ENCODE results near the gene SLC35B1. TPM values are rescaled to one million over a fixed set of nuclear protein-coding genes. Genes with fewer than 3 reads are reported as not detected.

The SLC35B1 gene
- total and polyA plus RNA-seq, 2 experiments from 2014 or later = 98.1 to 99.8 TPM

DNA sequence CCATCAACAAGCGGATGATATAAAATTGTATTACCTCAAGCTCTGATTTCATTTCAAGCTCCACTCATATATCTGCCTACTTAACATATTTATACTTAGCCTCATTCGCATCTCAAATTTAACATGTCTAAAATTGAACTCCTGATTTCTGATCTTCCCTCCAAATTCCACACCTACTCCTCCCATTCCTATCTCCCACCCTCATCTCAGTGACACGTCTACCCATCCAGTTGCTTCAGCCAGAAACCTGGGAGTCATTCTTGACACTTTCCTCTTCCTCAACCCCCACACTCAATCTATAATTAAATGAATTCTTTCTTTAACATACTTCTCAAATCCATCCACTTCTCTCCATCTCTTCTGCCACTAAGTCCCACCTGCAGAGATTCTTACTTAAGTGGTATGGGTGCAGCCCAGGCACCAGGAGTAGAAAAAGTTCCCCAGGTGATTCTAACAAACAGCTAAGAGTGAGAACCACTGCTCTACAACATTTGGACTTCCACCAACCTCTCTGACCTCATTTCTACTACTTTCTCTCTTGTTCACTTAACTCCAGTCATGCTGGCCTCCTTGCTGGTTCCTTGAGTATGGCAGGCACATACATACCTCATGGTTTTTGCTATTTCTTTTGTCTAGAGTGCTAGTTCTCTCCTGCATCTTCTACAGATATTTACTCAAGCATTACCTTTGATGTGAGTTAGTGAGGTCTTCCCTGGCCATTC, 47.9 kb downstream of the SLC35B1 start:
- no peak overlapping the region for H3K4me3 ChIP-seq
- H4K20me1 ChIP-seq (ENCODE audit: insufficient read depth, poor library complexity, severe bottlenecking) = peaks cover 34% of the 10 kb centered on the region
- H3K27me3 ChIP-seq = no peaks in the 10 kb centered on the region
- 98% methylated on average over 3 of the region's 3 CpGs for WGBS (ENCODE audit: low lambda C conversion rate, missing lambda C conversion rate)
- no peak overlapping the region for H3K27ac ChIP-seq
- no peaks in the 10 kb centered on the region for H3K9me3 ChIP-seq (ENCODE audit: low read depth)
- H3K9me2 ChIP-seq (replicated peaks; ENCODE audit: insufficient read depth) = no peaks in the 10 kb centered on the region
- DNase-seq (ENCODE audit: low spot score) = no peak
- H3K4me2 ChIP-seq = no peak overlapping the region
- no peaks in the 10 kb centered on the region for H3K4me1 ChIP-seq (ENCODE audit: insufficient read depth)
- no peak overlapping the region for H2AFZ ChIP-seq
- no peaks in the 10 kb centered on the region for H3K36me3 ChIP-seq (replicated peaks; ENCODE audit: insufficient read depth, low read depth)
- peaks cover 100% of the 10 kb centered on the region for H3K79me2 ChIP-seq
- TF ChIP-seq EZH2phosphoT487 (IDR thresholded peaks at IDR 0.05; ENCODE audit: low read depth, severe bottlenecking, unreplicated experiment) (no peak), EZH2 (IDR thresholded peaks at IDR 0.05; ENCODE audit: borderline replicate concordance) (no peak)
- TF ChIP-seq, protein P1, sequence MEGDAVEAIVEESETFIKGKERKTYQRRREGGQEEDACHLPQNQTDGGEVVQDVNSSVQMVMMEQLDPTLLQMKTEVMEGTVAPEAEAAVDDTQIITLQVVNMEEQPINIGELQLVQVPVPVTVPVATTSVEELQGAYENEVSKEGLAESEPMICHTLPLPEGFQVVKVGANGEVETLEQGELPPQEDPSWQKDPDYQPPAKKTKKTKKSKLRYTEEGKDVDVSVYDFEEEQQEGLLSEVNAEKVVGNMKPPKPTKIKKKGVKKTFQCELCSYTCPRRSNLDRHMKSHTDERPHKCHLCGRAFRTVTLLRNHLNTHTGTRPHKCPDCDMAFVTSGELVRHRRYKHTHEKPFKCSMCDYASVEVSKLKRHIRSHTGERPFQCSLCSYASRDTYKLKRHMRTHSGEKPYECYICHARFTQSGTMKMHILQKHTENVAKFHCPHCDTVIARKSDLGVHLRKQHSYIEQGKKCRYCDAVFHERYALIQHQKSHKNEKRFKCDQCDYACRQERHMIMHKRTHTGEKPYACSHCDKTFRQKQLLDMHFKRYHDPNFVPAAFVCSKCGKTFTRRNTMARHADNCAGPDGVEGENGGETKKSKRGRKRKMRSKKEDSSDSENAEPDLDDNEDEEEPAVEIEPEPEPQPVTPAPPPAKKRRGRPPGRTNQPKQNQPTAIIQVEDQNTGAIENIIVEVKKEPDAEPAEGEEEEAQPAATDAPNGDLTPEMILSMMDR (IDR thresholded peaks at IDR 0.05; ENCODE audit: poor library complexity) = no peak

DNA sequence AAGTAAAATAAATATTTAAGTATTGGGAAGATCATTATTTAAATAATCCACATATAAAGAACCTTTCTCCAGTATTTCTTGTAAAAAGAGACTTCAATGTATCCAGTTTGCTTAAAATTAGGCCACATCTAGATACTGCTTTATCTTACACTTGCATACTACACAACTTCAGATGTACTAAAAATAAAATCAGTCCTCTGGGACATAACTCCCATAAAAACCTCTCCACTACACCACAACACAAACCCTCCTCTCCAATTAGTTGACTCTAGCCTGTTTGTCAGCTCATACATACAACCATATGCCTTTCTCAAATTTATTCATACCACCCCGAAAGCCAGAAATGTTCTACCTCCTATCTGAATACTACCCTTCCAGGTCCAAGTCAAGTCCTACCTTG, 51.5 kb downstream of the SLC35B1 start:
- H4K20me1 ChIP-seq (ENCODE audit: insufficient read depth, poor library complexity, severe bottlenecking) = peaks cover 56% of the 10 kb centered on the region
- no peaks in the 10 kb centered on the region for H3K4me1 ChIP-seq (ENCODE audit: insufficient read depth)
- H3K27ac ChIP-seq = no peak overlapping the region
- no peak for DNase-seq (ENCODE audit: low spot score)
- TF ChIP-seq EZH2 (IDR thresholded peaks at IDR 0.05; ENCODE audit: borderline replicate concordance) = no peak
- TF ChIP-seq, protein P1 (IDR thresholded peaks at IDR 0.05; ENCODE audit: poor library complexity) = no peak
- no peak for TF ChIP-seq EZH2phosphoT487 (IDR thresholded peaks at IDR 0.05; ENCODE audit: low read depth, severe bottlenecking, unreplicated experiment)
- no peaks in the 10 kb centered on the region for H3K27me3 ChIP-seq
- H2AFZ ChIP-seq = no peak overlapping the region
- no peak overlapping the region for H3K4me2 ChIP-seq
- peaks cover 100% of the 10 kb centered on the region for H3K79me2 ChIP-seq
- no peaks in the 10 kb centered on the region for H3K9me2 ChIP-seq (replicated peaks; ENCODE audit: insufficient read depth)
- H3K36me3 ChIP-seq (replicated peaks; ENCODE audit: insufficient read depth, low read depth) = no peaks in the 10 kb centered on the region
- WGBS (ENCODE audit: low lambda C conversion rate, missing lambda C conversion rate) = 100% methylated on average over 1 of the region's 1 CpG
- H3K9me3 ChIP-seq (ENCODE audit: low read depth) = no peaks in the 10 kb centered on the region
- H3K4me3 ChIP-seq = no peak overlapping the region

Other genes starting within 250 kb of the SLC35B1 start
- 2.4 and 3.6 TPM in 2 replicates for gene NGFR, start 212.7 kb downstream of the SLC35B1 start, total RNA-seq
- gene NGFR, start 212.7 kb downstream of the SLC35B1 start, polyA plus RNA-seq = 5.5 and 5.6 TPM in 2 replicates
- gene NXPH3, start 132.1 kb downstream of the SLC35B1 start, total RNA-seq = 0.40 and 1.2 TPM in 2 replicates
- 0.21 and 0.77 TPM in 2 replicates for gene NXPH3, start 132.1 kb downstream of the SLC35B1 start, polyA plus RNA-seq
- 46.5 and 51.2 TPM in 2 replicates for gene SPOP, start 29.9 kb downstream of the SLC35B1 start, total RNA-seq
- gene SPOP, start 29.9 kb downstream of the SLC35B1 start, polyA plus RNA-seq = 65.7 and 77.3 TPM in 2 replicates
- 14.9 and 18.7 TPM in 2 replicates for gene FAM117A, start 56.2 kb upstream of the SLC35B1 start, total RNA-seq
- 27.9 and 29.1 TPM in 2 replicates for gene FAM117A, start 56.2 kb upstream of the SLC35B1 start, polyA plus RNA-seq
- 23.2 and 30.1 TPM in 2 replicates for gene KAT7, start 80.7 kb upstream of the SLC35B1 start, total RNA-seq
- 20.8 and 21.4 TPM in 2 replicates for gene KAT7, start 80.7 kb upstream of the SLC35B1 start, polyA plus RNA-seq
- not detected in 2 replicates for gene TAC4, start 140.1 kb upstream of the SLC35B1 start, total RNA-seq
- not detected in 2 replicates for gene TAC4, start 140.1 kb upstream of the SLC35B1 start, polyA plus RNA-seq